GM12878 (cell line): ENCODE results near the gene SNX30. TPM values are rescaled to one million over a fixed set of nuclear protein-coding genes. Genes with fewer than 3 reads are reported as not detected.

Experiments
- ATAC-seq: fragments of 200-7000 bp; cut with Tn5 transposase; 3 replicates; pipeline ENCODE4 v1.9.1; 2020; ENCODE audit warnings: mild to moderate bottlenecking, moderate library complexity
- BruUV-seq: library from RNA; stranded (reverse); fragments of 400-500 nt; replicated peaks from 2 replicates; lab custom pipeline; 2021; lab: Mats Ljungman, UMichigan
- CTCF ChIA-PET: fragments of 300-600 bp; sonication (Branson Sonifier 250); formaldehyde crosslinking; extraction: SDS; loops from one replicate; lab custom pipeline; 2021; ENCODE audit warnings: inconsistent platforms; lab: Yijun Ruan, JAX
- POLR2A ChIA-PET: fragments of 350-600 bp; formaldehyde crosslinking; extraction: SDS; loops from one replicate; lab custom pipeline; 2021; ENCODE audit warnings: inconsistent platforms; lab: Charles Lee
- RAD21 ChIA-PET: fragments of 300-600 bp; sonication (Branson Sonifier 250); formaldehyde crosslinking; loops from one replicate; lab custom pipeline; 2023; ENCODE audit warnings: antibody characterized with exemption; ENCODE audit not compliant: unreplicated experiment; lab: Charles Lee
- SMC1A ChIA-PET: fragments of 300-600 bp; sonication (Branson Sonifier 250); formaldehyde crosslinking; loops from one replicate; lab custom pipeline; 2023; ENCODE audit not compliant: unreplicated experiment, uncharacterized antibody; lab: Charles Lee
- DNase-seq: peaks from one replicate; pipeline ENCODE4 v3.0.0-alpha.2; 2011; ENCODE audit warnings: low read depth, low spot score
- FAIRE-seq: peaks from 3 replicates; lab custom pipeline; 2011; peaks lifted over from hg19 to GRCh38; lab: Jason Lieb, UNC
- H2AFZ ChIP-seq: 2 replicates; pipeline ENCODE4 v1.6.0; 2011; ENCODE audit warnings: low read depth, low read length, control low read depth; ENCODE audit not compliant: control insufficient read depth
- H3K27ac ChIP-seq: 2 replicates; pipeline ENCODE4 v1.5.1; 2011; ENCODE audit warnings: control low read depth; ENCODE audit not compliant: control insufficient read depth, insufficient read depth
- H3K27me3 ChIP-seq, 2 experiments: replicated peaks in 1 of 2; 2 replicates each; pipeline versions ENCODE4 v1.6.0 to v1.6.1; 2011; ENCODE audit warnings: low read length in 1 of 2; ENCODE audit not compliant: control insufficient read depth in 2 of 2, insufficient read depth in 2 of 2
- H3K36me3 ChIP-seq, 2 experiments: 2 replicates each; pipeline ENCODE4 v1.5.1; 2011; ENCODE audit warnings: low read length in 1 of 2; ENCODE audit not compliant: control insufficient read depth in 2 of 2, insufficient read depth in 2 of 2
- H3K4me1 ChIP-seq: 2 replicates; pipeline ENCODE4 v1.6.1; 2011; ENCODE audit warnings: mild to moderate bottlenecking, low read length, moderate library complexity, mixed read lengths; ENCODE audit not compliant: control insufficient read depth, insufficient read depth
- H3K4me2 ChIP-seq: 2 replicates; pipeline ENCODE4 v1.6.0; 2011; ENCODE audit warnings: control low read depth; ENCODE audit not compliant: control insufficient read depth, insufficient read depth
- H3K4me3 ChIP-seq: fragments of 200-600 bp; sonication (generic); 2 replicates; pipeline ENCODE4 v1.5.1; 2016
- H3K79me2 ChIP-seq: 2 replicates; pipeline ENCODE4 v1.6.0; 2011; ENCODE audit warnings: low read length; ENCODE audit not compliant: control insufficient read depth, insufficient read depth
- H3K9ac ChIP-seq: 2 replicates; pipeline ENCODE4 v1.8.0; 2011; ENCODE audit warnings: low read length, control low read depth, mixed read lengths; ENCODE audit not compliant: control insufficient read depth, insufficient read depth
- H3K9me3 ChIP-seq: replicated peaks from 3 replicates; pipeline ENCODE4 v1.5.1; 2011; ENCODE audit warnings: mild to moderate bottlenecking, low read length; ENCODE audit not compliant: control insufficient read depth, insufficient read depth
- H4K20me1 ChIP-seq: 2 replicates; pipeline ENCODE4 v1.6.0; 2011; ENCODE audit not compliant: control insufficient read depth, insufficient read depth
- BCL11A ChIP-seq: IDR thresholded peaks from 2 replicates; pipeline ENCODE4 v1.6.1; 2011; ENCODE audit warnings: low read depth, low read length
- CBX3 ChIP-seq: fragments of 200-600 bp; sonication (generic); IDR thresholded peaks from 2 replicates; pipeline ENCODE4 v1.6.1; 2016; ENCODE audit warnings: low read depth, borderline replicate concordance
- CHD4 ChIP-seq: fragments of 200-600 bp; sonication (generic); IDR thresholded peaks from 2 replicates; pipeline ENCODE4 v1.6.1; 2016; ENCODE audit warnings: mild to moderate bottlenecking
- E2F4 ChIP-seq: IDR thresholded peaks from 2 replicates; pipeline ENCODE4 v1.6.1; 2012; ENCODE audit warnings: low read depth, low read length, improper control_type of control experiment
- RAD21 ChIP-seq: IDR thresholded peaks from 2 replicates; pipeline ENCODE4 v1.6.1; 2011; ENCODE audit warnings: mild to moderate bottlenecking, low read depth, low read length, moderate library complexity; ENCODE audit not compliant: insufficient read depth
- WGBS: methylation state at CpG from one replicate; pipeline ENCODE4 v1.1.6; 2016; ENCODE audit warnings: low lambda C conversion rate; ENCODE audit not compliant: insufficient replicate concordance, insufficient coverage; ENCODE audit errors: missing lambda C conversion rate; 5-methylcytosine and 5-hydroxymethylcytosine counted together
- in situ Hi-C: fragments of 300-500 bp; cut with MboI; formaldehyde crosslinking; loops from 9 replicates; pipeline ENCODE4 v1.14.3; 2018; ENCODE audit warnings: mixed read lengths
- intact Hi-C: fragments of 100-400 bp; cut with micrococcal nuclease; formaldehyde crosslinking; loops from one replicate; pipeline ENCODE4 v1.14.2; 2022; ENCODE audit not compliant: unreplicated experiment
- polyA plus RNA-seq, 11 experiments: library from polyadenylated mRNA; depleted of rRNA in 4 of 11; unstranded in 6 of 11; stranded (reverse) in 5 of 11; fragments of >200 nt; fragmentation: Nextera tagmentation in 4 of 11; fragmentation: Illumina TruSeq in 1 of 11; extraction: Ambion mirVana in 4 of 11; extraction: Trizol in 1 of 11; gene quantifications; 1 replicate in 1 of 11; 2 replicates in 10 of 11; pipeline versions ENCODE4 v1.2.1 to v1.2.3, GENCODE V29; 2011 to 2016; ENCODE audit warnings: inconsistent platforms in 2 of 11, missing spikeins in 2 of 11, low read depth in 1 of 11
- total RNA-seq, 4 experiments: library from RNA; depleted of rRNA in 3 of 4; stranded (reverse); fragments of >200 nt in 3 of 4; fragmentation: Illumina TruSeq in 1 of 4; extraction: Trizol in 1 of 4; gene quantifications; 2 replicates each; pipeline versions ENCODE4 v1.2.1 to v1.2.3, GENCODE V29; 2013 to 2021
- TF ChIP-seq, protein P1 (sequence below): fragments of 450-650 bp; IDR thresholded peaks from 2 replicates; pipeline ENCODE4 v1.6.1; 2017; ENCODE audit warnings: mild to moderate bottlenecking, low read depth, inconsistent platforms; ENCODE audit not compliant: poor library complexity, severe bottlenecking

The SNX30 gene
- total and polyA plus RNA-seq, 10 of the 15 experiments (the other 5 are each of a cell fraction or from before 2014, with no cell fraction given) = 0.53 to 4.0 (median 1.5) TPM

DNA sequence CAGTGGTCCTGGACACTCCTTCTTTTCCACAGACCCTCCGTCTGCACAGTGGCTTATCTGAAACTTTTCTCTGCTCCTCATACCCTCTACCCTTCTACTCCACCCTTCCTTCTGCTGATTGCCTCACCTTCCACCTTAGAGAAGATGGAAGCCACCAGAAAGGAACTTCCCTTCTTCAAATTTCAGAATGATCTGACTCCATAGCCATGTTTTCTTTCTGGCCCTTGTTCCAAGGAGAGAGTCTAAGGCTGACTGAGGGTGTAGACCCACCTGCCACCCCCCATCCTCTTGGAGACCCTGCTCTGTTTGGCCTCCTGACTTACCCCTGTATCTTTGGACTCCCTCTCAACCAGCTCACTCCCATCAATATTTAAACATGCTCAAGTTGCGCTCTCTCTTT is 7.4 kb downstream of the SNX30 start:
- ChIA-PET SMC1A (no interaction called here), POLR2A (no interaction called here), CTCF (interaction anchor here (0.9 kb wide), 1 partner anchor 62 kb away, joined by 3 read pairs; no protein-coding TSS in a partner anchor), RAD21 (no interaction called here)
- Histone ChIP-seq H3K4me3 (no peak overlapping the region), H3K4me1 (peaks cover 8% of the 10 kb centered on the region), H4K20me1 (peaks cover under 1% of the 10 kb centered on the region), H3K4me2 (no peak overlapping the region), H3K27ac (no peak overlapping the region), H3K27me3 (no peaks in the 10 kb centered on the region; a peak in 1 of 4 replicates), H3K79me2 (no peaks in the 10 kb centered on the region), H3K9ac (no peak overlapping the region), H3K36me3 (no peaks in the 10 kb centered on the region), H3K9me3 (no peaks in the 10 kb centered on the region), H2AFZ (no peak overlapping the region)
- BruUV-seq = no TSS peak
- intact Hi-C loops = no loop called here
- DNase-seq (no peak), FAIRE-seq (no peak), ATAC-seq (no peak)
- TF ChIP-seq CBX3 = no peak
- TF ChIP-seq RAD21 = no peak
- TF ChIP-seq E2F4 = no peak
- no peak for TF ChIP-seq BCL11A
- TF ChIP-seq, protein P1, sequence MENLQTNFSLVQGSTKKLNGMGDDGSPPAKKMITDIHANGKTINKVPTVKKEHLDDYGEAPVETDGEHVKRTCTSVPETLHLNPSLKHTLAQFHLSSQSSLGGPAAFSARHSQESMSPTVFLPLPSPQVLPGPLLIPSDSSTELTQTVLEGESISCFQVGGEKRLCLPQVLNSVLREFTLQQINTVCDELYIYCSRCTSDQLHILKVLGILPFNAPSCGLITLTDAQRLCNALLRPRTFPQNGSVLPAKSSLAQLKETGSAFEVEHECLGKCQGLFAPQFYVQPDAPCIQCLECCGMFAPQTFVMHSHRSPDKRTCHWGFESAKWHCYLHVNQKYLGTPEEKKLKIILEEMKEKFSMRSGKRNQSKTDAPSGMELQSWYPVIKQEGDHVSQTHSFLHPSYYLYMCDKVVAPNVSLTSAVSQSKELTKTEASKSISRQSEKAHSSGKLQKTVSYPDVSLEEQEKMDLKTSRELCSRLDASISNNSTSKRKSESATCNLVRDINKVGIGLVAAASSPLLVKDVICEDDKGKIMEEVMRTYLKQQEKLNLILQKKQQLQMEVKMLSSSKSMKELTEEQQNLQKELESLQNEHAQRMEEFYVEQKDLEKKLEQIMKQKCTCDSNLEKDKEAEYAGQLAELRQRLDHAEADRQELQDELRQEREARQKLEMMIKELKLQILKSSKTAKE = no peak
- TF ChIP-seq CHD4 = no peak
- in situ Hi-C loops = no loop called here
- 71% methylated on average over 2 of the region's 2 CpGs for WGBS
